ENCODE results near the gene ZBED3. TPM values are rescaled to one million over a fixed set of nuclear protein-coding genes. Genes with fewer than 3 reads are reported as not detected.
A peak's percentile ranks its signal among the peaks of the same experiment; 100 is the strongest.
"Not testable (repeated sequence)": the region's sequence is repeated elsewhere in the genome, so short reads cannot be mapped to it uniquely, and the experiment has no call there.

ZBED3 gene
- total RNA-seq, 4 donors from 2014 or later, result 0.47 to 4.6 (median 1.2) TPM

DNA sequence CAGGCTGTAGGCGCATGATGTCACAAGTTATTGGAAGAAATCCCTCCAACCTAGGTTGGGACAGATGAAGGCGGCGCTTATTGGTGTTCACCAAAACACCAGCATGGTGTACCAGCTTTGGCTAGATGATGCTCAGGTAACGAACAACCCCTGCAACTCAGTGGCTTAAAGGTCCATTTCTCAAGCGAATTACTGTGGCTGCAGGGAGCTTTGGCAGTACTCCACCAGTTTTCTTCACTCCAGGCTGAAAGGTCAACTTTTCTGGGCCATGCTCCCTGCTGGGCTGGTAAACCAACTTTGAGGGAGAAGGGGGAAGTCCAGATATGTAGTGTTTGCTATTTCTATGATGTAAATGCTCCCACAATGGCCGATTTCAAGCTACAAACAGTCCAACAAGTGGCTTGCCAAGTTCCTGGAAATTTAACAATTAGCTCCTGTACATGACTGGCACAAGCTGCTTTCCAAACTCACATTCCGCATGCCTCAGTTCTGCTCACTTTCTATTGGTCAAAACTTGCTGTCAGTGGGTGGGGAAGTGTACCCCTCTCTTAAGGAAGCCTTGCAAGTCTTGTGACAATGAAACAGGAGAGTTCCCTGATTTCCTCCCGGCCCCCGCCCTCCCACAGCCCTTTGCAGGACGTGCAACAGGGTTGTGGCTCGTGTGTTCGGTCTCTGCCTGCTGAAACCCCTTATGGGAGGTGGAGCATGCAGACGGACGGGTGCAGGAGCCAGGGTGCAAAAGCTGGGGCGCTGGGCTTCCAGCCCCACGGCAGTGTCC lies 588 bp upstream of the ZBED3 start:
- peaks cover 8 to 25% (median 12%) of the 10 kb centered on the region in 3 donors for H3K4me1 ChIP-seq
- peak overlapping the region in 3 of 4 donors; percentile 85 to 94 (median 91) for H3K27ac ChIP-seq
- peaks cover 0 to 4% (median 0%) of the 10 kb centered on the region in 3 donors for H3K36me3 ChIP-seq
- DNase-seq, result no peak
- WGBS, 2 donors, result 6 to 16% methylated on average over 4 to 5 of the region's 16 CpGs
- peak overlapping the region; percentile 74 to 94 (median 78) for H3K4me3 ChIP-seq
- TF ChIP-seq, protein P1, sequence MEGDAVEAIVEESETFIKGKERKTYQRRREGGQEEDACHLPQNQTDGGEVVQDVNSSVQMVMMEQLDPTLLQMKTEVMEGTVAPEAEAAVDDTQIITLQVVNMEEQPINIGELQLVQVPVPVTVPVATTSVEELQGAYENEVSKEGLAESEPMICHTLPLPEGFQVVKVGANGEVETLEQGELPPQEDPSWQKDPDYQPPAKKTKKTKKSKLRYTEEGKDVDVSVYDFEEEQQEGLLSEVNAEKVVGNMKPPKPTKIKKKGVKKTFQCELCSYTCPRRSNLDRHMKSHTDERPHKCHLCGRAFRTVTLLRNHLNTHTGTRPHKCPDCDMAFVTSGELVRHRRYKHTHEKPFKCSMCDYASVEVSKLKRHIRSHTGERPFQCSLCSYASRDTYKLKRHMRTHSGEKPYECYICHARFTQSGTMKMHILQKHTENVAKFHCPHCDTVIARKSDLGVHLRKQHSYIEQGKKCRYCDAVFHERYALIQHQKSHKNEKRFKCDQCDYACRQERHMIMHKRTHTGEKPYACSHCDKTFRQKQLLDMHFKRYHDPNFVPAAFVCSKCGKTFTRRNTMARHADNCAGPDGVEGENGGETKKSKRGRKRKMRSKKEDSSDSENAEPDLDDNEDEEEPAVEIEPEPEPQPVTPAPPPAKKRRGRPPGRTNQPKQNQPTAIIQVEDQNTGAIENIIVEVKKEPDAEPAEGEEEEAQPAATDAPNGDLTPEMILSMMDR (IDR thresholded peaks at IDR 0.05), result no peak
- TF ChIP-seq POLR2A (IDR thresholded peaks at IDR 0.05), result no peak
- H3K27me3 ChIP-seq, result no peaks in the 10 kb centered on the region
- intact Hi-C loops (cut with DNase I), result no loop called here
- no peaks in the 10 kb centered on the region for H3K9me3 ChIP-seq

DNA sequence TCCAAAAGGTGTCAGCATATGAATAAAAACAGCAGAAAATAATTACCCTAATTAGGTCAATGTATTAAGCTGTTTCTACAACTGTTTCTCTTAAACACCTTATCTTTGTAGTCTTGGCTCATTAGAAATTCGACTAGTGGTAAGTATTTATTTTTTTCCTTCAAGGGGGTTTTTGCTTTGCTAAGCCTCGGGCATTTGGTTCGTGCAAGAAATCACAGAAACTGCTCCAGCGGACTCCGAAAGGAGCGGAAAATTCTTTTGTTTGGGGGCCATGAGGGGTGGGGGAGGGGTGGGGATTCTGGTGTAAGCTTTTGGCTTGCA lies 757 bp downstream of the ZBED3 start:
- WGBS, 2 donors, result 0 to 3% methylated on average over 3 to 6 of the region's 6 CpGs
- Histone ChIP-seq H3K36me3 (peaks cover 0 to 4% (median 0%) of the 10 kb centered on the region in 3 donors), H3K9me3 (no peaks in the 10 kb centered on the region), H3K4me3 (peak overlapping the region; percentile 74 to 94 (median 78)), H3K4me1 (peaks cover 8 to 25% (median 12%) of the 10 kb centered on the region in 3 donors), H3K27ac (peak overlapping the region; percentile 83 to 94 (median 88)), H3K27me3 (no peaks in the 10 kb centered on the region)
- intact Hi-C loops (cut with DNase I), result no loop called here
- TF ChIP-seq, protein P1 (IDR thresholded peaks at IDR 0.05), result no peak
- DNase-seq, result no peak

DNA sequence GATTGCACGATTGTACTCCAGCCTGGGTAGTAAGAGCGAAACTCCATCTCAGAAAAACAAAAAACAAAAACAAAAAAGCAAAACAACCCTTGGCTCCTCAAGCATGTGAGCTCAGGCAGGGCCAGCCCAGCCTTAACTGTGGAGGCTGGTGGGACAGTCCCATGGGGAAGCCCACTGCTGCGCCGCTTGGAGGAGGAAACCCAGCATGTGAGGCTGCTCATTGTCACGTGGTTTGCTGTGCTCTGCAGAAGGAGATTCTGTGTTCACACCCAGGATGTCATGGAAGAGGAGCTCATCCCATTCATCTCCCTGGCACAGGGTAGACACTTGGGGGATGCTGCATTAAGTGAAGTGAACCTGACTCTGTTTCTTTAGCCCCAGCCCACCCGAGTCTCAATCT lies 4.0 kb downstream of the ZBED3 start:
- Histone ChIP-seq H3K9me3 (no peaks in the 10 kb centered on the region), H3K27me3 (no peaks in the 10 kb centered on the region), H3K36me3 (peaks cover 0 to 4% (median 0%) of the 10 kb centered on the region in 3 donors), H3K27ac (no peak overlapping the region), H3K4me3 (no peak overlapping the region), H3K4me1 (peaks cover 7 to 24% (median 11%) of the 10 kb centered on the region in 3 donors)
- TF ChIP-seq POLR2A (IDR thresholded peaks at IDR 0.05), result no peak
- TF ChIP-seq, protein P1 (IDR thresholded peaks at IDR 0.05), result no peak
- intact Hi-C loops (cut with DNase I), result no loop called here
- DNase-seq, result no peak
- WGBS, 2 donors, result 78 to 90% methylated on average over 3 to 4 of the region's 6 CpGs

DNA sequence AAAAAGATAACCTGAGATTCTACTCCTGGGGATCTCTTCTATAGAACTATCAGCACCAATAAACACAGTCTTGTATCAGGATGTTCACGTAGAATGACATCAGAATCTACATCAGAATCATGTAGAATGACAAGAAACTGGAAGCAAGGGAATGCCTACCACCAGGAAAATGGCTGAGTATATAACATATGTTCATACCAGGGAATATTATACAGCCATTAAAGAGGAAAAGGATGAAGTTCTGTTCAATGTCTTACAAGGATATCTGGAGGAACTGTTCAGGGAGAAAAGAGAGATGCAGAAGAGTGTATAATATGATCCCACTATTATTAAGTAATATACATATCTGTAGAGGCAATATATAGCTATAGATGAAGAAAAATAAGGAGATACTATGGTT lies 4.8 kb downstream of the ZBED3 start:
- no peaks in the 10 kb centered on the region for H3K27me3 ChIP-seq
- no peak overlapping the region for H3K4me3 ChIP-seq
- no peak overlapping the region for H3K27ac ChIP-seq
- no peaks in the 10 kb centered on the region for H3K9me3 ChIP-seq
- WGBS, 2 donors, result 0 to 25% methylated on average over 1 of the region's 1 CpG
- H3K4me1 ChIP-seq, result peaks cover under 1 to 22% (median 3%) of the 10 kb centered on the region in 3 donors
- TF ChIP-seq, protein P1 (IDR thresholded peaks at IDR 0.05), result no peak
- no peak for TF ChIP-seq POLR2A (IDR thresholded peaks at IDR 0.05)
- intact Hi-C loops (cut with DNase I), result no loop called here
- peaks cover 0 to 4% (median 0%) of the 10 kb centered on the region in 3 donors for H3K36me3 ChIP-seq
- DNase-seq, result no peak

DNA sequence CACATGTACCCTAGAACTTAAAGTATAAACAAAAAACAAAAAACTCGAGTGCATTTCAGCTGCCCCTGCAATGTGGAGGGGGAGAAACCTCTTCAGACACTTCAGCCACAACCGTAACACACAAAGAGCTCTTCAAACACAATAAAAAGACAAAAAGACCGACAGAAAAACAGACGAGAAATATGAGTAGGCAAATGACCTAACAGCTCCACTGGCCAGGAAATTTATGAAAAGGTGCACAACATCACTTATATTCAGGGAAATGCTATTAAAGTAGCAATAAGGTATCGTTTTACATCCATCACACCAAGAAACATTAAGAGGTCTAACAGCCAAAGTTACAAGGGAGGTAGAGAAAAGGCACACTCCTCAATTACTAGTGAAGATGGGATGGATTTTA lies 6.2 kb downstream of the ZBED3 start:
- 77 to 79% methylated on average over 5 of the region's 5 CpGs for WGBS, 2 donors
- Histone ChIP-seq H3K36me3 (peaks cover 0 to 4% (median 0%) of the 10 kb centered on the region in 3 donors), H3K4me1 (peaks cover 5 to 21% (median 7%) of the 10 kb centered on the region in 3 donors), H3K27me3 (no peaks in the 10 kb centered on the region), H3K9me3 (no peaks in the 10 kb centered on the region), H3K4me3 (no peak overlapping the region), H3K27ac (no peak overlapping the region)
- TF ChIP-seq, protein P1 (IDR thresholded peaks at IDR 0.05), result no peak
- TF ChIP-seq POLR2A (IDR thresholded peaks at IDR 0.05), result no peak
- DNase-seq, result no peak
- intact Hi-C loops (cut with DNase I), result no loop called here

DNA sequence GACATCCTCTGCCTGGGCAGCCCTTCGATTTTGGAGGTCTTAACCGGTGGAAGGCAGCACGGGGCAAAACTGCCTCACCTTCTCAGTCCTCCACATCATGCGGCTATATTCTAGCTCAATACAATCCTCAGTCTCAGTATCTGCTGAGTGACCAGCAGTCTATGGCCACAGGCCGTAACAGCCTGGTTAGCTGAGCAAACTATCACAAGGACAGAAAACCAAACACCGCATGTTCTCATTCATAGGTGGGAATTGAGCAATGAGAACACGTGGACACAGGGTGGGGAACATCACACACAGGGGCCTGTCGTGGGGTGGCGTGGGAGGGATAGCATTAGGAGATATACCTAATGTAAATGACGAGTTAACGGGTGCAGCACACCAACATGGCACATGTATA lies 6.6 kb downstream of the ZBED3 start:
- H3K36me3 ChIP-seq; H3K9me3 ChIP-seq; DNase-seq; H3K27me3 ChIP-seq; H3K27ac ChIP-seq; H3K4me3 ChIP-seq; intact Hi-C loops (cut with DNase I): not testable (repeated sequence)
- 88 to 100% methylated on average over 6 to 9 of the region's 11 CpGs for WGBS, 2 donors
- H3K4me1 ChIP-seq, result peaks cover 5 to 18% (median 7%) of the 10 kb centered on the region in 3 donors
